AG08396 (cell line): ENCODE data around the gene TDRD3.
"Not testable (repeated sequence)": the region's sequence is repeated elsewhere in the genome, so short reads cannot be mapped to it uniquely, and the experiment has no call there.

Experiments
- DNase-seq: peaks from one replicate; pipeline ENCODE4 v3.0.0; 2012; ENCODE audit warnings: low spot score, mixed read lengths

TDRD3 gene

GRCh38 chr13:60398907-60399589, 2.0 kb downstream of the TDRD3 start:
- DNase-seq = no peak

- DNase-seq = no peak
Observed at GRCh38 chr13:60402022-60402421, 5.0 kb downstream of the TDRD3 start.

GRCh38 chr13:60407095-60407494, 10.1 kb downstream of the TDRD3 start:
- no peak for DNase-seq

GRCh38 chr13:60407852-60408251, 10.8 kb downstream of the TDRD3 start:
- not testable (repeated sequence) for DNase-seq

- not testable (repeated sequence) for DNase-seq
Observed at GRCh38 chr13:60409574-60410292, 12.7 kb downstream of the TDRD3 start.

- no peak for DNase-seq
Observed at GRCh38 chr13:60410299-60410698, 13.3 kb downstream of the TDRD3 start.

GRCh38 chr13:60411464-60411863, 14.4 kb downstream of the TDRD3 start:
- DNase-seq = no peak

- DNase-seq = no peak
Observed at GRCh38 chr13:60411983-60412382, 15.0 kb downstream of the TDRD3 start.

GRCh38 chr13:60412909-60413616, 16.0 kb downstream of the TDRD3 start:
- DNase-seq = no peak

GRCh38 chr13:60414177-60414576, 17.2 kb downstream of the TDRD3 start:
- no peak for DNase-seq

- DNase-seq = no peak
Observed at GRCh38 chr13:60417734-60418133, 20.7 kb downstream of the TDRD3 start.

- DNase-seq = no peak
Observed at GRCh38 chr13:60418954-60419353, 21.9 kb downstream of the TDRD3 start.

GRCh38 chr13:60425332-60425731, 28.3 kb downstream of the TDRD3 start:
- no peak for DNase-seq

GRCh38 chr13:60426075-60426474, 29.1 kb downstream of the TDRD3 start:
- DNase-seq = no peak

GRCh38 chr13:60427285-60427684, 30.3 kb downstream of the TDRD3 start:
- DNase-seq = no peak

- peak; percentile 9 for DNase-seq
Observed at GRCh38 chr13:60431108-60431700, 34.2 kb downstream of the TDRD3 start.

- no peak for DNase-seq
Observed at GRCh38 chr13:60433505-60433904, 36.5 kb downstream of the TDRD3 start.

- DNase-seq = no peak
Observed at GRCh38 chr13:60435762-60436374, 38.8 kb downstream of the TDRD3 start.

- no peak for DNase-seq
Observed at GRCh38 chr13:60439201-60439600, 42.2 kb downstream of the TDRD3 start.

GRCh38 chr13:60441761-60442160, 44.7 kb downstream of the TDRD3 start:
- DNase-seq = no peak

- DNase-seq = peak; percentile 40
Observed at GRCh38 chr13:60448907-60449510, 52.0 kb downstream of the TDRD3 start.

- no peak for DNase-seq
Observed at GRCh38 chr13:60453490-60453889, 56.5 kb downstream of the TDRD3 start.
